ELR (cell line): ENCODE measurements around the gene HDDC2.
A peak's percentile ranks its signal among the peaks of the same experiment; 100 is the strongest.

ENCODE experiments used
- DNase-seq: peaks from one replicate; pipeline ENCODE4 v3.0.0-alpha.2; 2015; ENCODE audit warnings: low read depth

HDDC2 gene

DNA sequence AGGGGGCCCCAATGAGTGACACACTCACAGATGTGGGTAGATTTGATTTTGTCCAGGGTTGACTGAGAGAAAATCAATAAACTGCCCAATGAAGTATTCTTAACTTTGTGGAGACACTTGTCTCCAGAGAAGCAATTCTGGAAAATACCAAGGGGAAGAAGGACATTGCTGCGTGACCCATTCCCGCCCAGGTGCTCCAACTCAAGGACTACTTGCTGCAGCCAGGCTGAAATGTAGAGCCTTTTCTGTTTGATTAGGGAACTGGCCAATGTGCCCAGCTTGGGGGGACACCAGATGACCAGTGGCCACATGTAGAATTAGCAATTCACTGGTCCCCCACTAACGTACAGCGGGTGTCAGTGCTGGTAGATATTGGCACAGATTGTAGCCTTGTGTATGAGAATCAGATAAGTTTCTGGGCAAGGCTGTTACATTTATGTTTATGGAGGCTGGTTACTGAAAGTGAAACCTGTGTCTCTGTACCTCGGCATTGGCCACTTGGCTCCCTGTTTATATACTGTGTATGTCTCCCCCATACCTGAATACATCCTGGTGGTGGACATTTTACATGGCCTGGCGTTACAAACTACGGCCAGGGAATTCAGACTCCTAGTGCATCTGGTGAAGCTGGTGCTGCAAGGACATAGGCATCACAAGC lies 32.3 kb downstream of the HDDC2 start:
- DNase-seq, result no peak

DNA sequence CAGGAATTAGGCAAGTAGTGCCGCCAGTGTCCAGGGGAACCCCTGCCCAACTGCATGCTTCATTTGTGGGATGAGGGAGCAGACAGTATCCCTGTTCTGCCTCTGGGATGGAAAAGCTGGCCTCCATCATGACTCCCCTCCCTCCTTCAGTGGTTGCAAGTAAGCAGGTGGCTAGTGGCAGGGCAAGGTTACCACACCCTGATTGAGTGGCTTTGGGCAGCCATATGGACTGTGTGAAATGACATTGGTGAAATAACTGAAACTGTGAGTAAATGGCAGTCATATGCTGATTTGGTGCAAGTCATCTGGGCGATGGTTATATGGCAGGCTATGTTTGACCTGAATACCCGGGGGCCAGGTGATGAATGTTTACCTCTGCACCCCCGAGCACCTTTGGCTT lies 33.0 kb downstream of the HDDC2 start:
- no peak for DNase-seq

DNA sequence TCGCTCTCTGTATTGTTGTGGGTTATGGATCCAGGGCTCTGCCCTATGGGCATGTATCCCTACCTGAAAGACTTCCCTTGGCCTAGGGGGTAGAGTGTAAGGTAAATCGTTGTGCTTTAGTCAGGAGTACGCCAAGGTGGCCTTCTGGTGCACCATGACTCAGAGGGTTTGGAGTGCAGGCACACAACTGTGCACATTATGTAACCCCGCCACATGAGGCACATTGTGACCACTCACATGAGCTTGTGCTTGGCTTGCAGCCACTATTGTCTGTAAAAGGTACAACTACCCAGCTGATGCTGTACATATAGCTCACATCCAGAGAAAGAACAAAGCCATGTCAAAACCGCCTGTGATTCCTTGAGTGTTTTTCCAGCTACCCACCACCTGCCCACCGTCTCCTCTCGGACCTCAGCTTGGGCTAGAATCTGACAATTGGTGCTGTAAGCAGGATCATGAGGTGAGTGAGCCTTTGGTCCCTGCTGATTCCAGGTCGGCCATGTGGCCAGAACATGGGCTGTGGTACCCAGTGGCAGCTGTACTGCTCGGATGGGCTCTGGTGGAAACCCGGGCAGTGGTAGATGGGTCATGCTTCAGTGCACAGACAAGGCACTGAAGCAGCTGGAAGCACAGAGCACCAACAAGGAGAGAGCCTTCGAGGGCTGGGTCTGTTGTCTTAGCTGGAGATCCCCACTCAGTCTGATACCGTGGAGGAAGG lies 33.8 kb downstream of the HDDC2 start:
- no peak for DNase-seq

DNA sequence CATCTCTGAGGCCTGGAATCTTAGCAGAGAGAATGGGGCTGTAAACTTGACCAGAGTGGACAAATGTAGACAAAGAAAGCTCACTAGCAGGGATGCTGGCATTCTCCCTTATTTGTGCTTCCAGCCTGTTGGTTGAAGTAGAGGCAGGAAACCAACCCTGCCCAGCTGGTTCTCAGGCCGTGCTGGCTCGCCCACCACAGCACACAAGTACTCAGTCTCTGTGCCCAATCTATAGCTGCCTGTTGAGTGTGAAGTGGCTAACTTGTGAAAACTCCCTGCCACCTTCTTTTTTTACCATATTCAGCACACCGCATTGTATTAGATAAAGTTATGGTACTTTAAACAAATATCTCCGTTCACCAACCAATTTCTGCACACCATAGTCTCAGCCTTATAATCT lies 37.3 kb downstream of the HDDC2 start:
- no peak for DNase-seq

DNA sequence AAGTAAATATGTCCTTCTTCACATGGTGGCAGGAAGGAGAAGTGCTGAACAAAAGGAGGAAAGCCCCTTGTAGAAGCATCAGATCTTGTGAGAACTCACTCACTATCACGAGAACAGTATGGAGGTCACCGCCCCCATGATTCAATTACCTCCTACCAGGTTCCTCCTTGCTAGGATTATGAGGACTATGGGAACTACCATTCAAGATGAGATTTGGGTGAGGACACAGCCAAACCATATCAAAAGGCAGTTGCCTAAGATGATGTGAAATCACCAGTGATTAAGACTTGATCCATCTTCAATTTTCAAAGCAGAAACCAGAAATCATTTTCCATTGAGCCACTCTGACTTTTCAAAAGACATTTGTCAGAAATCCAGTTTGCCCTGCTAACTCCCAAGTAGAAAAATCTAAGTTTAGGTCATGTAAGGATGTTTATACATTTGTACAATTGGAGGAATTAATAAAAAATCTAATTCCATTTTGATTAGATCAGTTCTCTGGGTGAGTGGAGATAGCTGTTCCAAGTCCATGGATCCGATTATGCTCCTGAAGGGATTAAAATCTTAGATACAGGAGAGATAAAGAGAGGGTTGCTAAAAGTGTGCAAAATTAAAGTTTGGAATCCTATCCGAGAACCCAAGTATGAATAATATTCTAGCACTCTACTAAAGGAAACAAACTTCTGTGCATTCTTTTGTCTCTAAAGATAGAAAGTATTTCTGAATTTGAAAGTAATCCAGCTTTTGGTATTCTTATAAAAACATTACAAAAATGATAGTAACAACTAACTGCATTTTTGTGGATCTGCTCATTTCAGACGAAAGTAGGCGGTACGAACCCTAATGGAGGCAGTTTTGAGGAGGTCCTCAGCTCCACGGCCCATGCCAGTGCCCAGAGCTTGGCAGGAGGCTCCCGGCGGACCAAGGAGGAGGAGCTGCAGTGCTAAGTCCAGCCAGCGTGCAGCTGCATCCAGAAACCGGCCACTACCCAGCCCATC lies 39.5 kb downstream of the HDDC2 start:
- DNase-seq, result no peak

DNA sequence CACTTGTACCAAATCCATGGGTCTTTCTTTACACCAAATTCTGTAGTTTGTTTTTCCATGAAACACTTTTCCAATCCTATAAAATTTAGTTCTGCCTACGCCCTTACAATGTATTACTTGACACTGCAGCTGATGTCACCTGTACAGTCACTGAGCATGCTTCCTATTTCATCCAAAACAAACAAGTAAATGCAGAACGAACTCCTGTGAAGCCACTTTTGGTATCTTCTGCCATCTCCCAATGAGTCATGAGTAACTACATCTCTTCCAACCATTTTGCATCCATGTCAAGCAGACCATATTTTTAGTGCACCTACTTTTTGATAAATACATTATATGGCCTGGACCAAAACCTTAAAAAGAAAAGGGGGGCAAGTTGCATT lies 42.4 kb downstream of the HDDC2 start:
- no peak for DNase-seq

DNA sequence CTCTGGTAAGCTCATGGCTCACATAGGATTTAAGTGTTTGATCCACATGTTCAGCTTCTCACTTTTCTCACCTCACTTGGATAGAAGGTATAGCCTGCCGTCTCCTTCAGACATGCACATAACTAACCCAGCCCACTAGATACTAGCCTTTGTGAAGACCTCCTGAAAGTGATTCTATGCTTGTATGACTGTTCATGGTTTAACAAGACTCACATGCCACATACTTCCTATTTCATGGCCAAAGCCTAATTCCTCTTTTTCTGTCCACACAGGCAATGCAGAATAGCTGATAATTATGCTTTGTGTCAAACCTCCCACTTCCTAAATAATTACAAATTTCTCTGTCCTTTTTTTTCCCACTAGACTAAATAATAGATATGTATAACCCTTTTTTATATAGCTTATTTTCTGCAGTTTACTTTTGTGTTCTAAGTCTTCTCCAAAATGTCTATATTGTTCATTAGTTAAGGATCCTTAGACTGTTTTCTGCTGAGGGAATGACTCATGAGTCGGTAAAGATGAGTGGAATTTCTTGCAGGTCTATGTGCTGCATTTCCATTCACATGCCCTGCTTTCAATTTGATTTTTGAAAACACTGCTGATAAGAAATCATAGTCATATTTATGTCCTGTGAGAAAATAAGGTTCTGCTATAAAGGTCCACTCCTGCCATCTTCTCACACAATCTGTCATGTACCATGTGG lies 43.0 kb downstream of the HDDC2 start:
- no peak for DNase-seq

DNA sequence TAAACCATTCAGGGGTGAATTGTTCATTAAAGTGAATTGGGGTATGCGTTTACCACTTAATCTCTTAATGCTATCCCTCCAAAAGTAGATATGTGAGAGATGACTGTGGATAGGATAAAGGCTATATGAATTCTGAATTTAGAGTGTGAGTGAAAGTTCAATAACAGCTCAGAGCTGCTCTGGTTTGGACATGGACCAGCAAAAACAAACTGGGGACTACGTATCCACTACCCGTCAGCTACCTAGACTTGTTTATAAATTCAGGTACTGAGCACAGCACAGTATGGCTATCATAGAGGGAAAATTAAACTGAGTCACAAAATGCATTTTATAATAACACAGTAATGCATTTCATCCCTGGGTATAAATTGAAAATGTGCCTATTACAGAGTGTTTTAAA lies 44.4 kb downstream of the HDDC2 start:
- DNase-seq, result no peak

DNA sequence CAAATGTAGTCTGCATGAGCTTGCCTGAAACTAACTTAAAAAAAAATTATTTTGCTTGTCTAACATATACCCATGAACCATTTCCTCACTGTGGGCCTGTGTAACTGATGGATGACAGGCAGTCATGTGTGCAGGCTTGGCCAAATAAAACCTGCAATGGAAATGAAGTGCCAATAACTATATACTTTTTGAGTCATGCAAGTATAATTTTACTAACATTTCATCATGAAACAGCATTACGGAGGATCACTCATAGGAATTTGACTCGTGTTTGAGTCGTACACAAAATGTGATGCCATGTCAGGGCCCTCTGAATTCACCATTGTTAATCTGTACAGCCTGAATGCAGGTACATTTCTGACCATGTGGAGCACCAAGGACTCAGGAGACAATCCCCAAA lies 46.6 kb downstream of the HDDC2 start:
- DNase-seq, result no peak

DNA sequence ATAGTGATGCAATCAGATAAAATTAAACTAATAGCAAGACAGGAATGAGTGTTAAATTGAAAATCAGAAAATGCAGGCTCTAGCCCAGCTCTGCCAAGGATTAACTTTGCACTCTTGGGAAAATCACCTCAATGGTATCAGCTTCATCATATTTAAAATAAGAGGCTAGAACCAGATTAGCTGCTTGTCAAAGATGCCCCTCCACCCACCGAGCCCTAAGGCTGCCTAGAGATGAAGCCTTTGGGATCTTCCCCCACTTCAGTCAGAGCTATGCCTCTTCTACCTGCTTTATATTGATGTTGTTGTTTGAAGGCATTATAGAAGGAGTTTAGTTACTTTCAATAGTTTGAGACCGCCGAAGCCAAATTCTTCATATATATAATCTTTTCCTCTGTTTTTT lies 47.4 kb downstream of the HDDC2 start:
- no peak for DNase-seq

DNA sequence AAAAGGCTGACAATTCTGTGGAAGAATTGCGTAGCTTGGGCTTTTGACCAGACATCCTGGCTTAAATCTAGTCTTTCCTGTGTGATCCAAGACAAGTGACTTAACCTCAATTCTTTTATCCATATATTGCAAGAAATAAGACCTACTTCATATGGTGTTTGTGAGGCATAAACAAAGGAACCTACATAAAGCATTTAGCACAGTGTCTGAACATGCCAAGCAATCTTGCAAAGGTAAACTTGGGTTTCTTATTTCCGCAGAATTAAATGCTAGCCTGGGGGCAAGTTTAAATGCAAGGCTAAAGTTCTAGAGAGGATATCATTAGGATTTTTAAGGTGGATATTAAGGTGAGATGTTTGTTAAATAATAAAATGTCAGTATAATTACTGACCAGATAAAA lies 47.9 kb downstream of the HDDC2 start:
- no peak for DNase-seq

DNA sequence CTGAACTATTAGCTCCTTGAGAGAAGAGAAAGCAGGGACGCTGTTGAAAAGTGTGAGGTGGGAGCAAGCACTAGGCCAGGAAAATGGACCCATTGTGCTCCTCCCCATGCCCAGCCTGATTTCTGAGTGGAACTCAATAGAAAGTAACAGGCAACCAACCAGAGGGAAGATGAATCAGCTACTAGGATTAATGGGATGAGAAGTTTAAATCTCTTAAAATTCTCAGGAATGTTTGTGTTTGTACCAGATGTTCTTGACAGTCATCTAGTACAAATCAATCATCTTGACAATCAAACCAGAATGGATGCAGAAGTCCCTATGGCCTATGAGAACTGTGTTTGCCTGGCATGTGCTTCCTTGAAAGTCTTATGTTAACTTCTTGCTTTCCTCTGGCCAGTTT lies 48.9 kb downstream of the HDDC2 start:
- DNase-seq, result no peak

DNA sequence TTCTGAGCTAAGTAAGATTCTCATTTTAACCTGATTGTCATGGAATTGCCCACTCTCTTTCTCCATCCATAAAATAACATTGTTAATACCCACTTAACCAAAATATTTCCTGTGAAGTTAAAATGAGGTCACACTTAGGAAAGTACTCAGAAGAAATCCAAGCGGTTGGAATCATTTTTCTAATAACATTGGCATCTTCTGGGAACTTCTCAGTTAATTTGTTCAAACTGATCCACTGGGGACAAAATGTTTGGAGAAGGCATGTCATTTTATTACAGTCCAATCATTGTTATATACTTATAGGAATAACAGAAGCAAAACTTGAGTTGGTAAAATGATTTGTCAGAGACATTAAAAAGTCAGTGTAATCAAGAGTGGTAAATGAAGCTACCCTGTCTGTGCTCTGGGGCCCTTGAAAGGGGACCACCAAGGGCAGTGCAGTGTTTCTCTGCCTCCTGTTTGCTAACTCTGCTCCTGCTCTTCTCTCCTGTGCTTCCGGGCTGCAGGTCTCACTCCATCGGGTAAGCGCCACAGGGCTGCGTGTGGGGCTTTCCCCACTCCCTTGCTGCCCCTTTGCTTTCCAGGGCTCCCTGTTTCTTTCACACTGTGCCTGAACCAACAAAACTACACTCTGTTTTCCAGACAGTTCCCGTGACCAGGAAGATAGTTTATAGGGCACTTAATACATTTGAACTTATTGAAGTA lies 50.1 kb downstream of the HDDC2 start:
- DNase-seq, result no peak

DNA sequence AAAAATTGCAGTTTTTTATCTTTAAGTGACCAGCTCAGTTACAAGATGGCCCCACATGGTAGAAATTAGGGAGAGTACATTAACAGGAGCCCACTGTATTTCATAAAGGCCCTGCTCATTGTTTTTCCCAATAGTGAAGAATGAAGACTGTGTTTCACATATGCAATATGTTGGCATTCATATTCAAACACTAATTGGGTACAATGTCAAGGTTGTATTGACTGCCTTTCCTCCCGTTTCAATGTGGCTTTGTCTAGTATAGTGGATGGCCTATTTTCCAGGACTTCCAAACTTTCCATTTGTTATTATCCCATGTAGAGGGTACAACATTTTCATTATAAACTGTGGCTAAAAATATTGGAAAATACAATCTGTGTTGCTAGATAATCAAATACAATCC lies 51.3 kb downstream of the HDDC2 start:
- DNase-seq, result no peak

DNA sequence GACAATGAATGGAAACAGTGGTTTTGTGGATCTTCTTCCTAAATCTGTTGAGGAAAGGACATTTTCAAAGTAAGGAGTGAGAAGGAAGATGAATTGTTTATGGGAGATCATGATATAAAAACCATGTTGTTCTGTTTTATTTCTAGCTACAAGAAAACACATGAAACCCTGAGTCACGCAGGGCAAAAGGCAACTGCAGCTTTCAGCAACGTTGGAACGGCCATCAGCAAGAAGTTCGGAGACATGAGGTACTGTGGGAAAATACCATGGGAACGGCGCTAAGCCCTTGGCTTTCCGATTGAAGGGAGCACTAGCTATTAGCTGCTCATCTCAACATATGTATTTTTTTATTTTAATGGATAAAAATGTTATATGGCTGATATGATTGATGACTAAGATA lies 53.6 kb downstream of the HDDC2 start:
- no peak for DNase-seq

DNA sequence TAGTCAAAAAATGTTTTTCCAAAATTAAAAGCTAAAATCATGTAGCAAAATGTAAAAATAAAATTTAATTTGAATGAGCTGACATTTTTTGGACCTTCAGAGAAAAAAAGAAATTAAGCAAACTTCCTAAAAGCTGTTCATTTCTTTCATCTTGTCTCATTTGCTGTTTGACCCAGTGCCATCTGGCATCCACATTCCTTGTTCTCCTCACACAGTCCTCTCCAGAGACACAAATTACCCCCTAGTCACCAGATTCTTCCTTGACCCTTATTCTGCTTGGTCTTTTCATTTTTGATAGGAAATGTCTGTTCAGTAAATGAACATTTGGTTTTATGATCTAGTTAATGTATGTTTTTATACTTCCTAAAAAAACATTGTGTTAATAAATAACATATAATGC lies 55.2 kb downstream of the HDDC2 start:
- DNase-seq, result no peak

DNA sequence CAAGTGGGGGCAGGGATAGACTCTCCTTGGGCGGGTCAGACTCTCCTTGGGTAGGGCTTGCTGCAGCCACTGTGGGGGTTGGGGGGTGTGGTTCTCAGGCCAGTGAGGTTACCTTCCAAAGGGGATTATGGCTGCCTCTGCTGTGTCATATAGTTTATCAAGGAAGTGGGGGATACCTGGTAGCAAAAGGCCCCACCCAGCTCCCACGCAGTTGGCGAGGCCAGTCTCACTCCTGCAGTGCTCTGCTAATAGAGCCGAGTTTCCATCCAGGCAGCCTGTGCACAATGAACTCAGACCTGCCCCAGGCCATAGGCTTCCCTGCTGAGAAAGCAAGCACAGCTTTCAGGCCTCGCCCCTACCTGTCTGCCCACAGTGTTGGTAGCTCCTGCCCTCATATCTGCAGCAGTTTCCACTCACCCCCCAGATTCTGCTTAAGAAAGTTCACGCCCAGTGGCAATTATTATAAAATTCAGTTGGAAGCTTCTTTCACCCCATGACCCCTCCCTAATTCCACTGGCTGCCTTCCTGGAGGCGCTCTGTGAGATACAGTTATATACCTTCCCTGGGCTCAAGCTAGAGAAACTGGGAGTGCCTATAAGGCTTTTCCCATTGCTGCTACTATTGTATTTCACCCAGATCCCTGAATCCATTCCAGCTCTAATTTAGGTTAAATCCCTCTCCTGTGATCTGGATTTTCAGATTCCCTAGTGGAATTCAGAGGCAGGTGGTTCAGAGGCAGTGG lies 56.1 kb downstream of the HDDC2 start:
- no peak for DNase-seq

DNA sequence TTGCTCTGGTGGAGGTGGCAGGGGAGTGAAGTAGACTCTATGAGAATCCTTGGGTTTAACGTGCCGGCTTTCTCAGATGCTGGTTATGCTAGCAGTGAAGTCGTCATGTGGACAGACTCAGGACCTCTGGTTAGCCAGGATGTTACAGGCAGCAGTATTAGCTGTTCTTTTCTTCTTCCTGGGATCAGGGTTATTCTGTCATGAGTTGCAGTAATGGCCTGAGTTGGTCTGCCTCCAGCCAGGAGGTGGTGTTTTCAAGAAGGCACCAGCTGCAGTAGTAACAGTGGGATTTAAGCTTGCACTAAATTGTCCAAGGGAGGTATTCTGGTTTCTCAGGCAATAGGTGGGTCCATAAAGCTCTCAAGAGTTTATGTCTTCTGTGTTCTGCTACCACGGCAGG lies 56.7 kb downstream of the HDDC2 start:
- no peak for DNase-seq

DNA sequence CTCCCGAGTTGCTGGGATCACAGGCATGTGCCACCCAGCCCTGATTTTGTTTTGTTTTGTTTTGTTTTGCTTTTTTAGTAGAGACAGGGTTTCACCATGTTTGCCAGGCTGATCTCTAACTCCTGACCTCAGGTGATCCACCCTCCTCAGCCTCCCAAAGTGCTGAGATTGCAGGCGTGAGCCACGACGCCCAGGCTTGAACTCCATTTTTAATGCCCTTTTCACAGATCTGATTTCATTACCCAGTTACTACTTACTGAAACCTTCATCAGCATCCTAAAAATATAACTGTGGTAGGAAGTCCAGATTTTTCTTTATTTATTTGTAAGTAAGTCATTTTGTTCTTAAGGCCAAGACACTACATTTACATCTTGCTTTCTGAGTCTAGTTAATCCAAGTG lies 64.0 kb downstream of the HDDC2 start:
- no peak for DNase-seq

DNA sequence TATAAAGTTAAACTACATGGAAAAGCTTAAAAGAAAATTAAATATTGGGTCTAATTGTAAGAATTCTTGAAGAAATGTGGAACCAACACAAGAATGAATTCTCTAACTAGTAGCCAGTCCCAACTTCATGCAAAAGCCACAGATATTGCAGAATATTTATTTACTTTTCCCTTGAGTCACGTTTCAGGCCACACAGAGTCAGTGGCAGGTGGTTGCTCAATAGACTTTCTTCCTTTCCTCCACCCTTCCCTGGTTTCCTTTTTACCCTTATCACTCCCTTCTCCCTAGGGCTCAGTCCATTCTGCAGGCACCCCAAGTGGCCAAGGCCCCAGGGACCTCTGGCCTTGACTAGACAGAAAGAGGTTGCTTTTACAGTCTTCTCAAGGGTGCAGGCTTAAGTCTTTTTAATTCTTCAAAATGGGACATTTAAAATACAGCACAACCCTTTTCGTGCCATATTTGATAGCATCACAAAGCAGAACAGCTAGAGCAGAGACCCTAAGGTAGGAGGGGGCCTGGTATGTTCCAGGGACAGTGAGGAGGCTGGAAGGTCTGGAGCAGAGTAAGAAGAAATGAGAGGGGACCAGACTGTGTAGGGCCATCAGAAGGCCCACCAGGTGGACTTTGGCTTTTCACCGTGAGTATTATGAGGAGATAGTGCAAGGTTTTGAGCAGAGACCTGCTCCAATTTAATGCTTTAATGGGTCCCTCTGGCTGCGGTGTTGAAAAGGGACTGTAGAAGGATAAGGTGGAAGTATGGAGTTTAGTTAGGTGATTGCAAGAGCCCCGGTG lies 65.0 kb downstream of the HDDC2 start:
- DNase-seq, result peak; percentile 22
